DND-41 (cell line): Measurements from ENCODE around the gene SERINC4.
"Not testable (repeated sequence)": the region's sequence is repeated elsewhere in the genome, so short reads cannot be mapped to it uniquely, and the experiment has no call there.

Experiments used
- CTCF ChIP-seq: IDR thresholded peaks from 2 replicates; pipeline ENCODE4 v1.5.1; 2012; ENCODE audit warnings: borderline replicate concordance, low read length, moderate library complexity, mild to moderate bottlenecking; ENCODE audit not compliant: poor library complexity, severe bottlenecking; ENCODE audit errors: extremely low read depth
- EZH2 ChIP-seq: IDR thresholded peaks from 3 replicates; pipeline ENCODE4 v1.6.1; 2012; ENCODE audit warnings: borderline replicate concordance, low read depth, mild to moderate bottlenecking, moderate library complexity, low read length, inconsistent platforms; ENCODE audit not compliant: severe bottlenecking

GRCh38 chr15:43830691-43831275 is 30.8 kb upstream of the SERINC4 start:
- TF ChIP-seq EZH2, CTCF: not testable (repeated sequence)
